ENCODE results near the gene OGG1. TPM values are rescaled to one million over a fixed set of nuclear protein-coding genes. Genes with fewer than 3 reads are reported as not detected.
A peak's percentile ranks its signal among the peaks of the same experiment; 100 is the strongest.

Gene OGG1
- total and polyA plus RNA-seq, 2 experiments from 2014 or later: 23.0 to 36.5 TPM

- no peaks in the 10 kb centered on the region for H4K20me1 ChIP-seq (ENCODE audit: insufficient read depth)
- peaks cover 23% of the 10 kb centered on the region for H3K79me2 ChIP-seq (ENCODE audit: insufficient read depth)
- H3K27ac ChIP-seq: no peak overlapping the region
- DNase-seq: no peak
- 84% methylated on average over 8 of the region's 8 CpGs for WGBS, 2 experiments (ENCODE audit: low coverage in 1 of 2, low lambda C conversion rate in 2 of 2, missing lambda C conversion rate in 2 of 2)
- no peak overlapping the region for H3K4me2 ChIP-seq (ENCODE audit: unreplicated experiment)
- no peaks in the 10 kb centered on the region for H3F3A ChIP-seq (ENCODE audit: insufficient read depth)
- 0 out of 2 replicates have a peak, but pooled peaks cover 6% of the 10 kb centered on the region for H3K4me1 ChIP-seq (ENCODE audit: insufficient read depth)
- H3K9me2 ChIP-seq (ENCODE audit: insufficient read depth): no peaks in the 10 kb centered on the region
- no peak overlapping the region for H3K9ac ChIP-seq
- H2AFZ ChIP-seq: no peak overlapping the region
- H3K36me3 ChIP-seq (ENCODE audit: low read depth): peaks cover 17% of the 10 kb centered on the region; the same call in 1 of the 2 replicates
- no peak for TF ChIP-seq EZH2phosphoT487 (IDR thresholded peaks at IDR 0.05; ENCODE audit: insufficient read depth, low read depth)
- TF ChIP-seq EZH2 (IDR thresholded peaks at IDR 0.05; ENCODE audit: insufficient read depth, poor library complexity, severe bottlenecking): no peak
- no peaks in the 10 kb centered on the region for H3K9me3 ChIP-seq (ENCODE audit: low read depth)
- no peaks in the 10 kb centered on the region for H3K27me3 ChIP-seq (replicated peaks; ENCODE audit: insufficient read depth)
- in situ Hi-C loops (cut with MboI): no loop called here
- H3K4me3 ChIP-seq: no peak overlapping the region
Measured at GRCh38 chr3:9754678-9755077, 4.9 kb downstream of the OGG1 start.

- H3K9ac ChIP-seq: no peak overlapping the region
- H2AFZ ChIP-seq: no peak overlapping the region
- H3K36me3 ChIP-seq (ENCODE audit: low read depth): peaks cover 14% of the 10 kb centered on the region; the same call in 1 of the 2 replicates
- H3K4me2 ChIP-seq (ENCODE audit: unreplicated experiment): no peak overlapping the region
- H3K79me2 ChIP-seq (ENCODE audit: insufficient read depth): 0 out of 2 replicates have a peak, but pooled peaks cover under 1% of the 10 kb centered on the region
- no peaks in the 10 kb centered on the region for H3K9me3 ChIP-seq (ENCODE audit: low read depth)
- 90 to 91% methylated on average over 10 to 13 of the region's 13 CpGs for WGBS, 2 experiments (ENCODE audit: low coverage in 1 of 2, low lambda C conversion rate in 2 of 2, missing lambda C conversion rate in 2 of 2)
- no peak for DNase-seq
- in situ Hi-C loops (cut with MboI): no loop called here
- no peak overlapping the region for H3K27ac ChIP-seq
- H3F3A ChIP-seq (ENCODE audit: insufficient read depth): no peaks in the 10 kb centered on the region
- no peak for TF ChIP-seq EZH2 (IDR thresholded peaks at IDR 0.05; ENCODE audit: insufficient read depth, poor library complexity, severe bottlenecking)
- no peak for TF ChIP-seq EZH2phosphoT487 (IDR thresholded peaks at IDR 0.05; ENCODE audit: insufficient read depth, low read depth)
- no peaks in the 10 kb centered on the region for H3K9me2 ChIP-seq (ENCODE audit: insufficient read depth)
- no peak overlapping the region for H3K4me3 ChIP-seq
- H4K20me1 ChIP-seq (ENCODE audit: insufficient read depth): no peaks in the 10 kb centered on the region
- no peaks in the 10 kb centered on the region for H3K27me3 ChIP-seq (replicated peaks; ENCODE audit: insufficient read depth)
- 0 out of 2 replicates have a peak, but pooled peaks cover 6% of the 10 kb centered on the region for H3K4me1 ChIP-seq (ENCODE audit: insufficient read depth)
Measured at GRCh38 chr3:9757427-9757826, 7.7 kb downstream of the OGG1 start.

GRCh38 chr3:9760779-9761505 is 11.2 kb downstream of the OGG1 start:
- H3K4me2 ChIP-seq (ENCODE audit: unreplicated experiment): no peak overlapping the region
- 95 to 98% methylated on average over 10 of the region's 10 CpGs for WGBS, 2 experiments (ENCODE audit: low coverage in 1 of 2, low lambda C conversion rate in 2 of 2, missing lambda C conversion rate in 2 of 2)
- H3K4me1 ChIP-seq (ENCODE audit: insufficient read depth): no peaks in the 10 kb centered on the region
- no peak overlapping the region for H3K9ac ChIP-seq
- H3F3A ChIP-seq (ENCODE audit: insufficient read depth): no peaks in the 10 kb centered on the region
- no peak overlapping the region for H3K27ac ChIP-seq
- no peaks in the 10 kb centered on the region for H3K27me3 ChIP-seq (replicated peaks; ENCODE audit: insufficient read depth)
- in situ Hi-C loops (cut with MboI): no loop called here
- H3K9me2 ChIP-seq (ENCODE audit: insufficient read depth): no peaks in the 10 kb centered on the region
- no peak overlapping the region for H3K4me3 ChIP-seq
- TF ChIP-seq EZH2 (IDR thresholded peaks at IDR 0.05; ENCODE audit: insufficient read depth, poor library complexity, severe bottlenecking) (no peak), EZH2phosphoT487 (IDR thresholded peaks at IDR 0.05; ENCODE audit: insufficient read depth, low read depth) (no peak)
- no peak for DNase-seq
- peaks cover 8% of the 10 kb centered on the region; the same call in 1 of the 2 replicates for H3K36me3 ChIP-seq (ENCODE audit: low read depth)
- H3K79me2 ChIP-seq (ENCODE audit: insufficient read depth): no peaks in the 10 kb centered on the region
- H4K20me1 ChIP-seq (ENCODE audit: insufficient read depth): no peaks in the 10 kb centered on the region
- H3K9me3 ChIP-seq (ENCODE audit: low read depth): no peaks in the 10 kb centered on the region
- no peak overlapping the region for H2AFZ ChIP-seq

GRCh38 chr3:9761919-9762318 is 12.2 kb downstream of the OGG1 start:
- Histone ChIP-seq H3K36me3 (ENCODE audit: low read depth) (peaks cover 8% of the 10 kb centered on the region; the same call in 1 of the 2 replicates), H4K20me1 (ENCODE audit: insufficient read depth) (no peaks in the 10 kb centered on the region), H3K27me3 (replicated peaks; ENCODE audit: insufficient read depth) (no peaks in the 10 kb centered on the region), H3K4me3 (no peak overlapping the region), H2AFZ (no peak overlapping the region), H3K27ac (no peak overlapping the region), H3F3A (ENCODE audit: insufficient read depth) (no peaks in the 10 kb centered on the region), H3K4me1 (ENCODE audit: insufficient read depth) (no peaks in the 10 kb centered on the region), H3K4me2 (ENCODE audit: unreplicated experiment) (no peak overlapping the region), H3K9ac (no peak overlapping the region), H3K9me2 (ENCODE audit: insufficient read depth) (no peaks in the 10 kb centered on the region), H3K79me2 (ENCODE audit: insufficient read depth) (no peaks in the 10 kb centered on the region), H3K9me3 (ENCODE audit: low read depth) (no peaks in the 10 kb centered on the region)
- WGBS, 2 experiments (ENCODE audit: low coverage in 1 of 2, low lambda C conversion rate in 2 of 2, missing lambda C conversion rate in 2 of 2): 88 to 91% methylated on average over 5 of the region's 5 CpGs
- peak; percentile 30 for DNase-seq
- TF ChIP-seq EZH2phosphoT487 (IDR thresholded peaks at IDR 0.05; ENCODE audit: insufficient read depth, low read depth): no peak
- no peak for TF ChIP-seq EZH2 (IDR thresholded peaks at IDR 0.05; ENCODE audit: insufficient read depth, poor library complexity, severe bottlenecking)
- in situ Hi-C loops (cut with MboI): no loop called here
